Loucy (cell line): Measurements from ENCODE around the gene RAB40B.

Source experiments
- EZH2phosphoT487 ChIP-seq: fragments of 200-600 bp; IDR thresholded peaks from 2 replicates; pipeline ENCODE4 v1.6.1; 2018; ENCODE audit warnings: antibody characterized with exemption, mild to moderate bottlenecking, moderate library complexity, borderline replicate concordance
- TF ChIP-seq, protein P1 (sequence below): fragments of 200-600 bp; sonication (generic); conservative IDR thresholded peaks from 2 replicates; pipeline ENCODE4 v1.5.1; 2014; ENCODE audit warnings: mild to moderate bottlenecking, antibody characterized with exemption, low read length

DNA sequence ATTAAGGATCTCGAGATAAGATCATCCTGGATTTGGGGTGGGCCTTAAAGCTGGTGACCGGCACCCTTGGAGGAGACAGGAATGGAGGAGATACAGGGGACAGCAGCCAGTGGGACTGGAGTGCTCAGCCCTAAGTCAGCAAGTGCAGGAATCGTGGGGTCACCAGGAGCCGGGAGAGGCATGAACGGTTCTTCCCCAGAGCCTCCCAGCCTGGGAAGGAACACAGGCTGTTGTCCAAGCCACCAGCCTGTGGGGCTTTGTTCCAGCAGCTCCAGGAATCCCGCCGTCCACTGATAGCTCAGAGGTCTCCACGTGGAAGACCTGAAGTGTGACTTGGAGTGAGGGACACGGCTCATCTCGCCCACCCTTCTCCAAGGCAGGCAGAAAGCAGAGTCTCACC, 47.8 kb downstream of the RAB40B start:
- TF ChIP-seq EZH2phosphoT487: no peak
- TF ChIP-seq, protein P1, sequence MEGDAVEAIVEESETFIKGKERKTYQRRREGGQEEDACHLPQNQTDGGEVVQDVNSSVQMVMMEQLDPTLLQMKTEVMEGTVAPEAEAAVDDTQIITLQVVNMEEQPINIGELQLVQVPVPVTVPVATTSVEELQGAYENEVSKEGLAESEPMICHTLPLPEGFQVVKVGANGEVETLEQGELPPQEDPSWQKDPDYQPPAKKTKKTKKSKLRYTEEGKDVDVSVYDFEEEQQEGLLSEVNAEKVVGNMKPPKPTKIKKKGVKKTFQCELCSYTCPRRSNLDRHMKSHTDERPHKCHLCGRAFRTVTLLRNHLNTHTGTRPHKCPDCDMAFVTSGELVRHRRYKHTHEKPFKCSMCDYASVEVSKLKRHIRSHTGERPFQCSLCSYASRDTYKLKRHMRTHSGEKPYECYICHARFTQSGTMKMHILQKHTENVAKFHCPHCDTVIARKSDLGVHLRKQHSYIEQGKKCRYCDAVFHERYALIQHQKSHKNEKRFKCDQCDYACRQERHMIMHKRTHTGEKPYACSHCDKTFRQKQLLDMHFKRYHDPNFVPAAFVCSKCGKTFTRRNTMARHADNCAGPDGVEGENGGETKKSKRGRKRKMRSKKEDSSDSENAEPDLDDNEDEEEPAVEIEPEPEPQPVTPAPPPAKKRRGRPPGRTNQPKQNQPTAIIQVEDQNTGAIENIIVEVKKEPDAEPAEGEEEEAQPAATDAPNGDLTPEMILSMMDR: no peak
